ENCODE data around the gene GRAP2. TPM values are rescaled to one million over a fixed set of nuclear protein-coding genes. Genes with fewer than 3 reads are reported as not detected.

GRAP2 gene
- total and polyA plus RNA-seq, 2 of the 4 experiments (the other 2 are of a cell fraction) = not detected

DNA sequence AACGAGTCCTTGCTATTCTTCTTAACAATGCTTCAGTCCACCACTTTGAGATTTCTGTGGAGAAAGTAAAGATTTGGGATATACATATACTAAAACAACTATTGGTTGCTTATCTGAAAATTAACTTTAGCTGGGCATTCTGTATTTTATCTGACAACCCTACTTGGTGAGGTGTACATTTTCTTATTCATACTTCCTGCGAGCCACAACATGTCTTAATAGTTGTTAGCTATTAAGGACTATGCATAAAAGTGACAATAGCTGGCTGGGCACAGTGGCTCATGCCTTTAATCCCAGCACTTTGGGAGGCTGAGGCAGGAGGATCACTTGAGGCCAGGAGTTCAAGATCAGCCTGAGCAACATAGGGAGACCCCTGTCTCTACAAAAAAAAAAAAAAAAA, 31.3 kb downstream of the GRAP2 start:
- H2BK120ac ChIP-seq (ENCODE audit: low read depth, low read length) = no peak overlapping the region
- no peak overlapping the region for H2BK20ac ChIP-seq (ENCODE audit: low read depth, low read length)
- in situ Hi-C loops (cut with MboI; ENCODE audit: low sequenced_read_pairs) = no loop called here
- H2BK5ac ChIP-seq (ENCODE audit: low read depth, low read length, poor library complexity, severe bottlenecking) = no peak overlapping the region
- CTCF ChIA-PET = interaction anchor here (0.6 to 0.7 kb wide), 2 partner anchors 397 to 917 kb away, joined by 4 to 6 read pairs; no protein-coding TSS in a partner anchor
- H3K27ac ChIP-seq (ENCODE audit: insufficient read depth, low read length) = no peak overlapping the region
- no peak overlapping the region for H3K4me2 ChIP-seq (ENCODE audit: low read depth, low read length)
- no peak overlapping the region for H2AFZ ChIP-seq (replicated peaks; ENCODE audit: low read length, poor library complexity)
- POLR2A ChIA-PET (ENCODE audit: unreplicated experiment) = no interaction called here
- TF ChIP-seq MAFK (IDR thresholded peaks at IDR 0.05; ENCODE audit: low read depth, low read length) (no peak), RCOR1 (IDR thresholded peaks at IDR 0.05; ENCODE audit: insufficient replicate concordance, low read length) (no peak), POLR2A (IDR thresholded peaks at IDR 0.05; ENCODE audit: low read depth, low read length) (no peak), MAZ (IDR thresholded peaks at IDR 0.05; ENCODE audit: borderline replicate concordance, low read depth, low read length) (no peak), MXI1 (IDR thresholded peaks at IDR 0.05; ENCODE audit: borderline replicate concordance, low read depth, low read length) (no peak), SMC3 (IDR thresholded peaks at IDR 0.05; ENCODE audit: low read depth, low read length) (no peak), RAD21 (IDR thresholded peaks at IDR 0.05; ENCODE audit: low read length) (no peak), BHLHE40 (IDR thresholded peaks at IDR 0.05; ENCODE audit: low read depth, low read length) (no peak), CHD1 (IDR thresholded peaks at IDR 0.05; ENCODE audit: low read depth, low read length) (no peak), CEBPB (IDR thresholded peaks at IDR 0.05; ENCODE audit: low read depth, low read length) (no peak), FOS (IDR thresholded peaks at IDR 0.05; ENCODE audit: low read depth, low read length) (no peak), NFE2L2 (IDR thresholded peaks at IDR 0.05; ENCODE audit: low read depth, low read length) (no peak)
- TF ChIP-seq, protein P1, sequence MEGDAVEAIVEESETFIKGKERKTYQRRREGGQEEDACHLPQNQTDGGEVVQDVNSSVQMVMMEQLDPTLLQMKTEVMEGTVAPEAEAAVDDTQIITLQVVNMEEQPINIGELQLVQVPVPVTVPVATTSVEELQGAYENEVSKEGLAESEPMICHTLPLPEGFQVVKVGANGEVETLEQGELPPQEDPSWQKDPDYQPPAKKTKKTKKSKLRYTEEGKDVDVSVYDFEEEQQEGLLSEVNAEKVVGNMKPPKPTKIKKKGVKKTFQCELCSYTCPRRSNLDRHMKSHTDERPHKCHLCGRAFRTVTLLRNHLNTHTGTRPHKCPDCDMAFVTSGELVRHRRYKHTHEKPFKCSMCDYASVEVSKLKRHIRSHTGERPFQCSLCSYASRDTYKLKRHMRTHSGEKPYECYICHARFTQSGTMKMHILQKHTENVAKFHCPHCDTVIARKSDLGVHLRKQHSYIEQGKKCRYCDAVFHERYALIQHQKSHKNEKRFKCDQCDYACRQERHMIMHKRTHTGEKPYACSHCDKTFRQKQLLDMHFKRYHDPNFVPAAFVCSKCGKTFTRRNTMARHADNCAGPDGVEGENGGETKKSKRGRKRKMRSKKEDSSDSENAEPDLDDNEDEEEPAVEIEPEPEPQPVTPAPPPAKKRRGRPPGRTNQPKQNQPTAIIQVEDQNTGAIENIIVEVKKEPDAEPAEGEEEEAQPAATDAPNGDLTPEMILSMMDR (conservative IDR thresholded peaks at IDR 0.05; ENCODE audit: low read depth, low read length) = no peak
- TF ChIP-seq, protein P2, sequence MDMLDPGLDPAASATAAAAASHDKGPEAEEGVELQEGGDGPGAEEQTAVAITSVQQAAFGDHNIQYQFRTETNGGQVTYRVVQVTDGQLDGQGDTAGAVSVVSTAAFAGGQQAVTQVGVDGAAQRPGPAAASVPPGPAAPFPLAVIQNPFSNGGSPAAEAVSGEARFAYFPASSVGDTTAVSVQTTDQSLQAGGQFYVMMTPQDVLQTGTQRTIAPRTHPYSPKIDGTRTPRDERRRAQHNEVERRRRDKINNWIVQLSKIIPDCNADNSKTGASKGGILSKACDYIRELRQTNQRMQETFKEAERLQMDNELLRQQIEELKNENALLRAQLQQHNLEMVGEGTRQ (IDR thresholded peaks at IDR 0.05; ENCODE audit: low read depth, low read length) = no peak
- TF ChIP-seq, protein P3, sequence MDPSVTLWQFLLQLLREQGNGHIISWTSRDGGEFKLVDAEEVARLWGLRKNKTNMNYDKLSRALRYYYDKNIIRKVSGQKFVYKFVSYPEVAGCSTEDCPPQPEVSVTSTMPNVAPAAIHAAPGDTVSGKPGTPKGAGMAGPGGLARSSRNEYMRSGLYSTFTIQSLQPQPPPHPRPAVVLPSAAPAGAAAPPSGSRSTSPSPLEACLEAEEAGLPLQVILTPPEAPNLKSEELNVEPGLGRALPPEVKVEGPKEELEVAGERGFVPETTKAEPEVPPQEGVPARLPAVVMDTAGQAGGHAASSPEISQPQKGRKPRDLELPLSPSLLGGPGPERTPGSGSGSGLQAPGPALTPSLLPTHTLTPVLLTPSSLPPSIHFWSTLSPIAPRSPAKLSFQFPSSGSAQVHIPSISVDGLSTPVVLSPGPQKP (IDR thresholded peaks at IDR 0.05; ENCODE audit: borderline replicate concordance, low read depth, low read length) = no peak
- no peaks in the 10 kb centered on the region; the same call in 1 of the 2 replicates for H3K4me1 ChIP-seq (ENCODE audit: control insufficient read depth, insufficient read depth, low read length)
- no peak overlapping the region for H3K14ac ChIP-seq (replicated peaks; ENCODE audit: low read depth, low read length)
- no peak overlapping the region for H4K91ac ChIP-seq (ENCODE audit: insufficient read depth, low read depth, low read length)
- WGBS, 2 experiments (ENCODE audit: extremely low coverage in 2 of 2, insufficient read length in 1 of 2) = no CpG with 5 or more reads among the region's 2 CpGs
- no peaks in the 10 kb centered on the region for H3K79me1 ChIP-seq (ENCODE audit: low read depth in 1 of 2, low read length in 2 of 2)
- no peak overlapping the region for H4K5ac ChIP-seq (ENCODE audit: low read depth, low read length)
- no peak overlapping the region for H3K23ac ChIP-seq (ENCODE audit: low read depth, low read length)
- H2BK15ac ChIP-seq (ENCODE audit: low read depth, low read length) = no peak overlapping the region
- H3K36me3 ChIP-seq (ENCODE audit: control insufficient read depth, insufficient read depth, low read length) = no peaks in the 10 kb centered on the region
- H4K8ac ChIP-seq (ENCODE audit: low read depth in 2 of 2, low read length in 2 of 2) = no peak overlapping the region
- no peak for ATAC-seq (ENCODE audit: low read depth)
- H3K9me3 ChIP-seq (ENCODE audit: control insufficient read depth, insufficient read depth, low read length) = no peaks in the 10 kb centered on the region
- H3K18ac ChIP-seq (ENCODE audit: low read depth, low read length) = no peak overlapping the region
- H2AK9ac ChIP-seq (replicated peaks; ENCODE audit: low read depth, low read length, poor library complexity) = no peak overlapping the region
- H3K9me1 ChIP-seq (ENCODE audit: insufficient read depth, low read length) = no peaks in the 10 kb centered on the region
- DNase-seq = no peak
- no peaks in the 10 kb centered on the region for H4K20me1 ChIP-seq (ENCODE audit: insufficient read depth, low read length)
- intact Hi-C loops (cut with micrococcal nuclease) = no loop called here
- no TSS peak for BruUV-seq (replicated peaks)
- no peak overlapping the region for H3K56ac ChIP-seq (ENCODE audit: extremely low read depth, insufficient read depth, low read length)
- H2AK5ac ChIP-seq (ENCODE audit: low read depth, low read length) = no peak overlapping the region
- H3K4me3 ChIP-seq (ENCODE audit: insufficient read depth, low read depth, low read length) = no peak overlapping the region
- no peak overlapping the region for H3K4ac ChIP-seq (ENCODE audit: low read depth, low read length)
- peaks cover 69% of the 10 kb centered on the region for H3K27me3 ChIP-seq (ENCODE audit: control insufficient read depth, insufficient read depth, low read length)
- no peak overlapping the region for H3K9ac ChIP-seq (ENCODE audit: low read depth, low read length)
- dilution Hi-C loops (cut with HindIII; ENCODE audit: low sequenced_read_pairs, unreplicated experiment) = no loop called here
